Mammary epithelial cell (primary cell): ENCODE data around the gene EXOC6B.

Source experiments
- EZH2 ChIP-seq: IDR thresholded peaks from 2 replicates; pipeline ENCODE4 v1.6.1; 2012; ENCODE audit warnings: low read length, inconsistent platforms, borderline replicate concordance
- TF ChIP-seq, protein P1 (sequence below), 2 donors: IDR thresholded peaks in 1 of 2; conservative IDR thresholded peaks in 1 of 2; 2 replicates each; pipeline ENCODE4 v1.5.1; 2011 to 2012; ENCODE audit warnings: inconsistent platforms in 2 of 2, low read length in 2 of 2, mild to moderate bottlenecking in 2 of 2, control low read depth in 1 of 2, low read depth in 1 of 2; ENCODE audit not compliant: insufficient read depth in 1 of 2; ENCODE audit errors: extremely low read depth in 1 of 2

DNA sequence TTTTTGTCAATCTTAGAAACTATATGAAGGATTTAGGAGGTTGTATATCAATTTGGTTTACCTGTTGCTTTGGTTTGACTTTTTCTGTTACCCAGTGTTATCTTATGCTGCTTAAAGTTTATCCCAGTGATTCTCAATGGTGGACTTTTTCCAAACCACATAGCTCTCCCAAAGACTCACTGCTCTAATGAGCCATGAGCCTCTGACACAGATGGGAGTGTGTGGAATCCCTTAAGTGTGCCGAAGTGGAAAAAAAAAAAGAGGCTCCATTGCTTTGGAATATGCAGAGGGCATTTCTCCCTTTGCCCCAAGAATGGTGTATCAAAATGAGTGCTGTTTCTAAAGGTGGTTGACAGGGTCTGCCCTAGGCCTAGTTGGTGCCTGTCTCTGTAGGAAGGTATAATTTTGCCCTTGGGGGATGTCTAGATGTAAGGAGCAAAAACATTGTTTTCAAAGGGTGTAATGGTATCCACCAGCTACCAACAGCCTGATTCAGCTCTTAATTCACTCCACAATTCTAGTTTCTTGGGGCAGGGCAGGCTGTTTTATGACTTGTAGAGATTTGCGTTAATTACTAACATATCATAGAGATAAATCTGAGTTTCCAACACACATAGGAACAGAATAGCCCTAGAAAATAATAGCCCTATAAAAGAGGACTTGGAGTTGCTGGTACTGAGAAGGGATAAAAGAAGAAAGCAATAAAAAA lies 613.9 kb downstream of the EXOC6B start:
- TF ChIP-seq, protein P1, sequence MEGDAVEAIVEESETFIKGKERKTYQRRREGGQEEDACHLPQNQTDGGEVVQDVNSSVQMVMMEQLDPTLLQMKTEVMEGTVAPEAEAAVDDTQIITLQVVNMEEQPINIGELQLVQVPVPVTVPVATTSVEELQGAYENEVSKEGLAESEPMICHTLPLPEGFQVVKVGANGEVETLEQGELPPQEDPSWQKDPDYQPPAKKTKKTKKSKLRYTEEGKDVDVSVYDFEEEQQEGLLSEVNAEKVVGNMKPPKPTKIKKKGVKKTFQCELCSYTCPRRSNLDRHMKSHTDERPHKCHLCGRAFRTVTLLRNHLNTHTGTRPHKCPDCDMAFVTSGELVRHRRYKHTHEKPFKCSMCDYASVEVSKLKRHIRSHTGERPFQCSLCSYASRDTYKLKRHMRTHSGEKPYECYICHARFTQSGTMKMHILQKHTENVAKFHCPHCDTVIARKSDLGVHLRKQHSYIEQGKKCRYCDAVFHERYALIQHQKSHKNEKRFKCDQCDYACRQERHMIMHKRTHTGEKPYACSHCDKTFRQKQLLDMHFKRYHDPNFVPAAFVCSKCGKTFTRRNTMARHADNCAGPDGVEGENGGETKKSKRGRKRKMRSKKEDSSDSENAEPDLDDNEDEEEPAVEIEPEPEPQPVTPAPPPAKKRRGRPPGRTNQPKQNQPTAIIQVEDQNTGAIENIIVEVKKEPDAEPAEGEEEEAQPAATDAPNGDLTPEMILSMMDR (conservative IDR thresholded peaks at IDR 0.05 in 1 of 2, IDR thresholded peaks at IDR 0.05 in 1 of 2; ENCODE audit: extremely low read depth in 1 of 2, insufficient read depth in 1 of 2, low read depth in 1 of 2, low read length in 2 of 2): no peak
- TF ChIP-seq EZH2: no peak
